GM21447 (cell line): ENCODE data around the gene NXNL1.

Experiments used
- ATAC-seq: cut with Tn5 transposase; IDR thresholded peaks from one replicate; pipeline ENCODE4 v1.9.1; 2021; ENCODE audit not compliant: unreplicated experiment

The NXNL1 gene

DNA sequence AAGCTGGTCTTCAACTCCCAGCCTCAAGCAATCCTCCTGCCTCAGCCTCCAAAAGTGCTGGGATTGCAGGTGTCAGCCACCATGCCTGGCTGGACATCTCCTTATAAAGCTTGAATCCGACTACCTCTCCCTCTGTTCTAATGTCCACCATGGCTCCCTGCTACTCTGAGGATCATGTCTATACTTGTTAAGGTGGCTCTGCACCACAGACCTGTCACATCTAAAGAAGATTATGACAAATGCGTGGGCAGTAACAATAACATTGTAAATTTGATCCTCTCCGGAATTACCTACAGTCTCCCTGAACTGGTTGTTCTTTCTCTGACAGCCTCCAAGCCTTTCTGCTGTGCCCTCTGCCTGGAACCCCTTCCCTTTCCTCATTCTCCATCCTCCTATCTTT, 1.8 kb downstream of the NXNL1 start:
- ATAC-seq, result no peak

GRCh38 chr19:17457616-17458015, 3.1 kb downstream of the NXNL1 start:
- no peak for ATAC-seq

- no peak for ATAC-seq
Observed at GRCh38 chr19:17456127-17456526, 4.6 kb downstream of the NXNL1 start.

- no peak for ATAC-seq
Observed at GRCh38 chr19:17455308-17456123, 5.2 kb downstream of the NXNL1 start.

GRCh38 chr19:17454576-17455071, 6.1 kb downstream of the NXNL1 start:
- no peak for ATAC-seq

GRCh38 chr19:17451820-17452219, 8.9 kb downstream of the NXNL1 start:
- ATAC-seq, result no peak

GRCh38 chr19:17450264-17451075, 10.3 kb downstream of the NXNL1 start:
- no peak for ATAC-seq

DNA sequence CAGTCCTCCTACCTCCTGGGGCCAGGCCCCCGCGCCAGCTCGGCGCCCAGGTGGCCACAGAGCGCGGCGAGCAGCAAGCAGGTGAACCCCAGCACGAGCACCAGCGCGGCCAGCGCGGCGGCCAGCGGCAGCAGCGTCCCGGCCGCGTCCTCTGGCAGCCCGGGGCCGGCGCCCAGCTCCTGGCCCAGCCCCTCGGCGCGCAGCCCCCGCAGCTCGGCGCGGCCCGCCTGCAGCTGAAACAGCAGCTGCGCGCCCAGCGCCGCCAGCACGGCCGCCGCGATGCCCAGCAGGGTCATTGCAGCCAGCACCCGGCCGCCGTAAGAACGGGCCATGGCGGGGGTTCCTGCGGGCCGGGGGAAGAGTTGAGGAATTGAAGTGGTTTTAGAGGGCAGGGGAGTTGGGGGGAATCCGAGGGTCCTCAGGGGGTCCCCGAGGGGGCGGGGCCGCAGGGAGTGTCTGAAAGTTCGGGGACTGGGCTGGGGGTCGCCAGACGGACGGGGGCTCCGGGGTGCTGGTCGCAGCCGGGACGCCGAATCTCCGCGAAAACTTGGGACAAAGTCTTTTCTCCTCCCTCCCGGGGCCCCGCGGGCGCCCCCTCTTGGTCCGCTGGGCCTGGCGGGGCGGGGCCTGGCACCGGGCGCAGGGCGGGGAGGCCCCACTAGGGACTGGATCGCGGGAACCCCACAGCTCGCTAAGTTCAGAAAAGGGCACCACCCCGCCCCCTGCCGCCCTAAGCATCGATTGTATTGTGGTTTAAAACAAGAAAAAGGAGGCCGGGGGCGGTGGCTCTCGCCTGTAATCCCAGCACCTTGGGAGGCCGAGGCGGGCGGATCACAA, 12.4 kb downstream of the NXNL1 start, which contains the start of gene TMEM221:
TSS of gene TMEM221 (minus strand) at position 538 of the 837 bp plus-strand sequence. CDS start at position 332, 206 bp downstream.
- no peak for ATAC-seq

DNA sequence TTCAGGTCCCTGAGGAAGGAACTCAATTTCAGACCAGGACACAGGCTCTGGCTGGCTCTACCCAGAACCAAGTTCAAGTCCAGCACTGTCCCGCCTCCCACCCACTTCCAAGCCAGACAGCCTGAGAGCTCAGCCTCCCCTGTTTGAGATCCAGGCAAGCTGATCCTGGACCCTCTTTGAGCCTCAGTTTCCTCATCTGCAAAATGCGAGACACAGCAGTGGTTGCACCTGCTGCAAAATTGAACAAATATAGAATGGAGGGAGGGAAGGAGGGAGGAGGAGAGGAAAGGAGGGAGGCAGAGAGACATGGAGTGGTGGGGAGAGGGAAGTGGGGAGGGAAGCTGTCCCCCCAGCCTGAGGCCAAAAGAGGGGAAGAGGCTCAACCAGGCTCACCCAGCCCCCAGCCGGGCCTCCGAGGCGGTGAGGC, 13.0 kb downstream of the NXNL1 start:
- no peak for ATAC-seq

DNA sequence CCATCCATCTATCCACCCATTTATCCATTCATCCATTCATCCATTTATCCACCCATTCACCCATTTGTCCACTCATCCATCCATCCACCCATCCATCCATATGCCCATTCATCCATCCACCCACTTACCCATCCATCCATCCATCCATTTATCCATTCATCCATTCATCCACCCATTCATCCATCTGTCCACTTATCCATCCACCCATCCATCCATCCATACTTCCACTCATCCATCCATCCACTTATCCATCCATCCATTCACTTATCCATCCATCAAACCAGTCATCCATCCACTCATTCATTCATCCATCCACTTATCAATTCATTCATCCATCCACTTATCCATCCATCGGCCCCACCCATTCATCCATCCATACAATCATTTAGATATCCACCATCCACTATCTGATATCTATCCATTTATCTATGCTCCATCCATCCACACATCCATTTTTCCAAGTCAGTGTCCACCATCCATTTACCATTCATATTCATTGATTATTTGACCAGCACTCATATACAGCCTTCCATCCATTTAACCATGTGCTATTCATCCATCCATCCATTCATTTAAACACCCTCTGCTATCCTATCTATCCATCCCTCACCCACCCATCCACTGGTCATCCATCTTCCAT, 15.1 kb downstream of the NXNL1 start:
- ATAC-seq, result no peak

GRCh38 chr19:17441241-17442021, 19.3 kb downstream of the NXNL1 start:
- ATAC-seq, result no peak

DNA sequence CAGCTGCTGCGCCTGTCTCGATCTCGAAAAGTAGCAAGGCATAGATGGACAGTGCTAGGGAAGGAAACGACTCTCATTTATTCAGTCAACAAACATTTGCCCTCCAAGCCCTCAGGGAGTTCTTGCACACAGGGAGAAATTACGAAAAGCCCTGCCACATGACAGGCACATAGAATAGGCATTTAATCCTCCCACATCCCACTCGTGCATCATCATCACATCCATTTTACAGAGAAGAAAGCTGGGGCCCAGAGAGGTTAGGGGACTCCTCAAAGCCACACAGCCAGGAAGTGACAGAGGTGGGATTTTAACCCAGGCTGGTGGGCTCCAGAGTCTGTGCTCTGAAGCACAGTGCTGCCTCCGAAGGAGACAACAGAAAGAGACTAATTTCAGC, 23.9 kb downstream of the NXNL1 start:
- ATAC-seq, result no peak

DNA sequence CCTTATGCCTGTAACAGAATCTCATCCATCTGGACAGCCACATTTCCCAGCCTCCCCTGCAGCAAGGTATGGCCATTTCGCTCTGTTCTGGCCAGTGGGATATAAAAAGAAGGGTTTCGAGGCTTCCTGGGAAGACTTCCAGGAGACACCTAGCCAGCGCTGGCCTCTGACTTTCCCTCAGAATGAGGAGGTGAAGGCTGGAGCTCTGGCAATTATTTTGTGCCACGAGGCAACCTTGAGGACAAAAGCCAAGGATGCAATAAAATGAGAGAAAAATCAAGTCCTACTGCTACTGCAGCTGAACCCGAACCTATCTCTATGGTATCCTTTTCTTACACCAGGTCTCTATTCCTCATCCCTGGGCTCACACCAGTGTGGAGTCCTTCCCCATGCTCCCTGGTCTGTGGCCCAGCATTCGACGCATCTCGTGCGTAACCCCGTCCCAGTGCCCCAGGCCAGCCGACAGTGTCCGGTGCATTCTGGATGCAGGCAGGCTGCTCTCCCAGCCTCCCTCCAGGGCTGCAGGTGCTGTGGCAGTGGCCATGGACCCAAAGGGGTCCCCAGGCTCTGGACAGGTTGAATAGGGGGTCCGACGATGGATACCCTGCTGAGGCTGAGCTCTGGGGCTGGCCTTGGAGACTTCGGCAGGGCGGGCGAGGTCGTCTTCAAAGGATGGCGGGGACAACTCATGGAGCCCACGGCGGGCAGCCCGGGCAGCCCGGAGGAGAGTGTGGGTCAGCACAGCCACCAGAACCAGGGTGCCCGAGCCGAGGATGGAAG, 24.4 kb downstream of the NXNL1 start:
- no peak for ATAC-seq

DNA sequence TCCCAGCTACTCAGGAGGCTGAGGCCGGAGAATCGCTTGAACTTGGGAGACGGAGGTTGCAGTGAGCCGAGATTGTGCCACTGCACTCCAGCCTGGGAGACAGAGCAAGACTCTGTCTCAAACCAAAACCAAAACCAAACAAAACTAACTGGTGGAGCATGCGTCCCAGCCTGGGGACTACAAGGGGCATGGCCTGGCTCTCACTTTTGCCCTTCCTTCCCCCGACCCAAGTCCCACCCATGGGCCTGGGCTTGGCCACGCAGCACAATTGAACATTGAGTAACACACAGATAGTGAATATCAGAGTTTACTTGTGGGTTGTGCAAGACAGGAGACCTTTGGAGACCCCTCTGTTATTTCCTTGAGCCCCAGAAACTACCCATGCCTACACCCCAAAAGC, 25.5 kb downstream of the NXNL1 start:
- no peak for ATAC-seq

DNA sequence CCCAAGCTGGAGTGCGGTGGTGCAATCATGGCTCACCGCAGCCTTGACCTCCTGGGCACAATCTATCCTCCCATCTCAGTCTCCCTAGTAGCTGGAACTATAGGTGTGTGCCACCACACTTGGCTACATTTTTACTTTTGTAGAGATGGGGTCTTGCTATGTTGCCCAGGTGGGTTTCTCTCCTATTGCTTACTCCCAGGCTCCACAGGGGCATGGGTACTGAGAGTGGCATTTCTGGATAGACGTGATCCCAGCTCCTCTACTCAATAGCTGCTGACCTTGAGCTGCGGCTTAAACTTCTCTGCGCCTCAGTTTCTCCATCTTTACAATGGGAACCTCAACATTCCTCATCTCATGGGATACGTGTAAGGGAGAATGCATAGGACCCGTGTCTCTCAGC, 29.3 kb downstream of the NXNL1 start:
- ATAC-seq, result no peak

DNA sequence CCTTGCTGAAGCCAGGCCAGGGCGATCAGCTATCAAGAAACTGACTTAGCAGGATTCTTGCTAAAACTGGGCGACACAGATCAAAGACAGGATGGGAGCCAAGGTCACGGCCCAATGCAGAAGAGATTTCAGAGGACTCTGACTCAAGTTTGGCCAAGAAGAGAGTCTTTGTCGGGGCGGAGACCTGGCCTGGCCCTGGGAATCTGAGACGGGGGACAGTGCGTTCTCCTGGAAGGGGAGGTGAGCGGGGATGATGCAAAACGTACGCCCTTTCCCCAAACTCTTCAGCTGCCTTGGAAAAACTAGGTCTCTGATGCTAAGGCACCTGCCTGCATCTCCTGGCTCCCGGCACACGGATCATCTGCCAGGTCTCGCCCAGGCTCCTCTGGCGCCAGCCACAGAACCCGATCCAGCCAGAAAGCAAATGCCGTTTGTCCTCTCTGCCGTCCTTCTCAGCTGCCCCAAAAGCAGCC, 31.0 kb downstream of the NXNL1 start:
- no peak for ATAC-seq

- no peak for ATAC-seq
Observed at GRCh38 chr19:17424743-17425365, 35.9 kb downstream of the NXNL1 start.

DNA sequence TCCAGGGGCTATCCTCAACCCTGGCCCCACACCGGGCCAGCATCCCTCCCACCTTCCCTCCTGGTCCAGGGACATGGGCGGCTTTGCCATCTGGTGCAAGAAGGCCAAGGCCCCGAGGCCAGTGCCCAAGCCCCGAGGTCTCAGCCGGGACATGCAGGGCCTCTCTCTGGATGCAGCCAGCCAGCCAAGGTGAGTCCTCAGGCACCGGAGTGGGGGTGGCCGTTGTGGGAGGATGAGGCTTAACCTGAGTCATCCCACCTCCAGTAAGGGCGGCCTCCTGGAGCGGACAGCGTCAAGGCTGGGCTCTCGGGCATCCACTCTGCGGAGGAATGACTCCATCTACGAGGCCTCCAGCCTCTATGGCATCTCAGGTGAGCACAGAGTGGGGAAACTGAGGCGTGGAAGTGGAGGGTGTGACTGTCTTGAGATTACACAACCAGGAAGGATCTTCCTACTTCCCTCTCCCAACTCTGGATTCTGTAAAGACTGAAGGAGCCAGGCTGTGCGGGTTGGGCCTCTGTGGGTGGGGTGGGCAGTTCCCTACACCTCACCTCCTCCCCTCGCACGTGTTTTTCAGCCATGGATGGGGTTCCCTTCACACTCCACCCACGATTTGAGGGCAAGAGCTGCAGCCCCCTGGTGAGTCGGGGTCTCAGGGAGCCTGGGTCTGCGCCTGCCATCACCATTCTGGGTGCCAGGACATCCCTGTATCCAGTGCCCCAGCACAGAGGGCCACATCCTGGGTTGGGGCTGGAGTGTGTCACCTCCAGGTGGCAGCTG, 37.1 kb downstream of the NXNL1 start:
- ATAC-seq, result no peak
